ENCODE results near the gene B3GAT2.

B3GAT2 gene

GRCh38 chr6:70967049-70967448 lies 10.2 kb upstream of the B3GAT2 start:
- H3K4me3 ChIP-seq (ENCODE audit: low read depth, low read length) = no peak overlapping the region
- no peaks in the 10 kb centered on the region for H3K9me3 ChIP-seq (ENCODE audit: control insufficient read depth, insufficient read depth, low read depth, low read length)
- no peaks in the 10 kb centered on the region for H3K4me1 ChIP-seq (ENCODE audit: control insufficient read depth, insufficient read depth, low read length)
- CTCF ChIA-PET = interaction anchor here (1.3 kb wide), 1 partner anchor 746 kb away, joined by 5 read pairs; no protein-coding TSS in a partner anchor
- POLR2A ChIA-PET = no interaction called here
- no peak for TF ChIP-seq GLI2 (tag by site-specific recombination; IDR thresholded peaks at IDR 0.05; ENCODE audit: borderline replicate concordance, low read depth)
- TF ChIP-seq KLF10 (tag by site-specific recombination; IDR thresholded peaks at IDR 0.05) = no peak
- TF ChIP-seq ZBTB26 (tag by site-specific recombination; optimal IDR thresholded peaks at IDR 0.05) = no peak
- no peak for TF ChIP-seq SP2 (tag by site-specific recombination; IDR thresholded peaks at IDR 0.05)
- TF ChIP-seq ZNF623 (tag by site-specific recombination; IDR thresholded peaks at IDR 0.05) = no peak
- no peak for TF ChIP-seq ZNF571 (tag by site-specific recombination; IDR thresholded peaks at IDR 0.05)
- no peak for TF ChIP-seq ZNF521 (tag by site-specific recombination; IDR thresholded peaks at IDR 0.05)
- TF ChIP-seq ZNF488 (tag by site-specific recombination; IDR thresholded peaks at IDR 0.05) = no peak
- TF ChIP-seq ZNF560 (tag by site-specific recombination; IDR thresholded peaks at IDR 0.05; ENCODE audit: borderline replicate concordance) = no peak
- TF ChIP-seq ZNF24 (tag by site-specific recombination; IDR thresholded peaks at IDR 0.05) = no peak
- no peak overlapping the region for H3K27ac ChIP-seq (ENCODE audit: extremely low read depth, low read depth, low read length)
- H3K36me3 ChIP-seq (ENCODE audit: control insufficient read depth in 2 of 2, insufficient read depth in 1 of 2, low read length in 2 of 2) = no peaks in the 10 kb centered on the region

DNA sequence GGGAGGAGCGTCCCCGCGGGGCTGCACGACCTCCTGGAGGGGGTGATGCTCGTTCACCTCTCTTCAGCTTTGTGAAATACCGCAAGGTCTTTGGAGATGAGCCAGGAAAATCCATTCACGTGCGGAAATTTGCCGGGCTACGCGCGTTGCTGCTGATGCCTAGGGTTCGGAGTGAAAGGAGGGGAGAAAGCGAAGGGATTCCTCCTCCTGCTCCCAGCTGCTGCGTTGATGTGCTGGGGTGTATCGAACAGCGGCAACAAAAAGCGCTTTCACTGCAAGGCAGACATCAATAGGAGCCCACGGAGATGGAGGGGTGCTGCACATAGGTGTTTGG lies 391 bp upstream of the B3GAT2 start:
- Histone ChIP-seq H3K4me3 (ENCODE audit: low read depth, low read length) (peak overlapping the region; percentile 57), H3K36me3 (ENCODE audit: control insufficient read depth in 2 of 2, insufficient read depth in 1 of 2, low read length in 2 of 2) (no peaks in the 10 kb centered on the region), H3K27ac (ENCODE audit: extremely low read depth, low read depth, low read length) (no peak overlapping the region), H3K9me3 (ENCODE audit: control insufficient read depth, insufficient read depth, low read depth, low read length) (no peaks in the 10 kb centered on the region), H3K4me1 (ENCODE audit: control insufficient read depth, insufficient read depth, low read length) (no peaks in the 10 kb centered on the region)
- POLR2A ChIA-PET = no interaction called here
- CTCF ChIA-PET = interaction anchor here (0.7 to 3.8 kb wide), 5 partner anchors 72 to 648 kb away, joined by 3 to 33 read pairs (median 16); no protein-coding TSS in a partner anchor
- TF ChIP-seq ZNF394 (tag by site-specific recombination; IDR thresholded peaks at IDR 0.05; ENCODE audit: borderline replicate concordance) (0 out of 2 replicates have a peak, but pooled peaks have one; percentile 53), ZNF704 (tag by site-specific recombination; IDR thresholded peaks at IDR 0.05) (no peak), ZNF747 (tag by site-specific recombination; IDR thresholded peaks at IDR 0.05) (no peak), ZBTB17 (tag by site-specific recombination; IDR thresholded peaks at IDR 0.05) (peak; percentile 26; the same call in 1 of the 2 replicates), KLF1 (tag by site-specific recombination; IDR thresholded peaks at IDR 0.05) (no peak), PRDM1 (tag by site-specific recombination; IDR thresholded peaks at IDR 0.05) (peak; percentile 75), ZBTB48 (tag by site-specific recombination; IDR thresholded peaks at IDR 0.05) (0 out of 2 replicates have a peak, but pooled peaks have one; percentile 40)

DNA sequence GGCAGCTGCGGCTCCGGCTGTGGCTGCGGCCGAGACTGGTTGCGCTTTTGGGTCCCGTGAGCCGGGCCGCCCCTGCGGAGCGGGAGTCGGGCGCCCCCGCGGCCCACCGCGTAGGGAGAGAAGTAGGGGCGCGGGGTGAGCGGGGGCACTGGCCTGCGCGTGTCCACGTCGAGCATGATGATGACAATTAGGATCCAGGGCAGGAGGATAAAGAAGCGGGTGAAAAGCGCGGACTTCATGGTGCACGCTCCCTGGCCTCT lies 739 bp downstream of the B3GAT2 start:
- ChIA-PET POLR2A (interaction anchor here (0.7 to 1.2 kb wide), 2 partner anchors 13 to 735 kb away, joined by 3 read pairs; no protein-coding TSS in a partner anchor), CTCF (interaction anchor here (0.6 to 3.8 kb wide), 37 partner anchors 14 to 747 kb away, joined by 3 to 33 read pairs (median 3); no protein-coding TSS in a partner anchor)
- H3K36me3 ChIP-seq (ENCODE audit: control insufficient read depth in 2 of 2, insufficient read depth in 1 of 2, low read length in 2 of 2) = no peaks in the 10 kb centered on the region
- H3K9me3 ChIP-seq (ENCODE audit: control insufficient read depth, insufficient read depth, low read depth, low read length) = no peaks in the 10 kb centered on the region
- no peak overlapping the region; the same call in 1 of the 2 replicates for H3K27ac ChIP-seq (ENCODE audit: extremely low read depth, low read depth, low read length)
- peak overlapping the region; percentile 57 for H3K4me3 ChIP-seq (ENCODE audit: low read depth, low read length)
- H3K4me1 ChIP-seq (ENCODE audit: control insufficient read depth, insufficient read depth, low read length) = no peaks in the 10 kb centered on the region
- TF ChIP-seq ZNF626 (tag by site-specific recombination; IDR thresholded peaks at IDR 0.05) (no peak), ZNF629 (tag by site-specific recombination; IDR thresholded peaks at IDR 0.05) (0 out of 2 replicates have a peak, but pooled peaks have one; percentile 11), ZFP3 (tag by site-specific recombination; IDR thresholded peaks at IDR 0.05; ENCODE audit: low read depth) (no peak), ZBTB17 (tag by site-specific recombination; IDR thresholded peaks at IDR 0.05) (0 out of 2 replicates have a peak, but pooled peaks have one; percentile 18), ZNF214 (tag by site-specific recombination; IDR thresholded peaks at IDR 0.05; ENCODE audit: borderline replicate concordance) (no peak), ZNF335 (tag by site-specific recombination; conservative IDR thresholded peaks at IDR 0.05) (peak; percentile 89), ZNF830 (tag by site-specific recombination; IDR thresholded peaks at IDR 0.05; ENCODE audit: low read depth) (no peak), REPIN1 (tag by site-specific recombination; IDR thresholded peaks at IDR 0.05; ENCODE audit: low read depth) (0 out of 2 replicates have a peak, but pooled peaks have one; percentile 34), ZBTB10 (tag by site-specific recombination; IDR thresholded peaks at IDR 0.05) (peak; percentile 80; the same call in 1 of the 2 replicates), ZBTB1 (tag by site-specific recombination; IDR thresholded peaks at IDR 0.05) (no peak), ZNF571 (tag by site-specific recombination; IDR thresholded peaks at IDR 0.05) (no peak)
